ENCODE results near the gene LINGO3.

DNA sequence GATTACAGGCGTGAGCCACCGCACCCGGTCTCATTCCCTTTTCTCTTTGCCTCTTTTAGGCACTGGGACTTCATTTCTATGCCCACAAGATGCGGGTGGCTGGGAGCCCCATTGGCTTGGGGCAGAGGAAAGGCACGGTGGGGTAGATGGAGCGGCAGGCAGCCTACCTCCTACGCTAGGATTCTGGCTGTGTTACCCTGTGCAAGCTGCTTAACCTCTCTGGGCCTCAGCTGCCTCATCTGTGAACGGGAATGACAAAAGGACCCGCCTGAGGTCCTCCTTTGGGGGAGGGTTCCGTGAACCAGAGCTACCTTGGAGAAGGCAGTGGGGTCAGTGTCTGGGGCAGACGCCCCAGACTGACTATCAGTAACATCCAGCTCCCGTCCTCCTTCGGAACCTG, 9.3 kb upstream of the LINGO3 start:
- no peak for TF ChIP-seq KDM1A (IDR thresholded peaks at IDR 0.05; ENCODE audit: borderline replicate concordance, low read length)
- TF ChIP-seq BCL11A (IDR thresholded peaks at IDR 0.05; ENCODE audit: low read depth in 2 of 2, low read length in 2 of 2) = no peak
- no peak for TF ChIP-seq SIN3A (conservative IDR thresholded peaks at IDR 0.05 in 1 of 2, IDR thresholded peaks at IDR 0.05 in 1 of 2; ENCODE audit: low read depth in 1 of 2, low read length in 2 of 2)
- no peak for TF ChIP-seq BRCA1 (IDR thresholded peaks at IDR 0.05; ENCODE audit: low read depth, low read length)
- TF ChIP-seq CEBPB (IDR thresholded peaks at IDR 0.05; ENCODE audit: low read depth, low read length) = no peak
- TF ChIP-seq, protein P1, sequence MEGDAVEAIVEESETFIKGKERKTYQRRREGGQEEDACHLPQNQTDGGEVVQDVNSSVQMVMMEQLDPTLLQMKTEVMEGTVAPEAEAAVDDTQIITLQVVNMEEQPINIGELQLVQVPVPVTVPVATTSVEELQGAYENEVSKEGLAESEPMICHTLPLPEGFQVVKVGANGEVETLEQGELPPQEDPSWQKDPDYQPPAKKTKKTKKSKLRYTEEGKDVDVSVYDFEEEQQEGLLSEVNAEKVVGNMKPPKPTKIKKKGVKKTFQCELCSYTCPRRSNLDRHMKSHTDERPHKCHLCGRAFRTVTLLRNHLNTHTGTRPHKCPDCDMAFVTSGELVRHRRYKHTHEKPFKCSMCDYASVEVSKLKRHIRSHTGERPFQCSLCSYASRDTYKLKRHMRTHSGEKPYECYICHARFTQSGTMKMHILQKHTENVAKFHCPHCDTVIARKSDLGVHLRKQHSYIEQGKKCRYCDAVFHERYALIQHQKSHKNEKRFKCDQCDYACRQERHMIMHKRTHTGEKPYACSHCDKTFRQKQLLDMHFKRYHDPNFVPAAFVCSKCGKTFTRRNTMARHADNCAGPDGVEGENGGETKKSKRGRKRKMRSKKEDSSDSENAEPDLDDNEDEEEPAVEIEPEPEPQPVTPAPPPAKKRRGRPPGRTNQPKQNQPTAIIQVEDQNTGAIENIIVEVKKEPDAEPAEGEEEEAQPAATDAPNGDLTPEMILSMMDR (IDR thresholded peaks at IDR 0.05; ENCODE audit: control extremely low read depth in 1 of 3, insufficient read depth in 1 of 3, low read depth in 1 of 3, low read length in 3 of 3) = no peak
- TF ChIP-seq TBP (IDR thresholded peaks at IDR 0.05; ENCODE audit: low read depth, low read length) = no peak
- no peak for TF ChIP-seq EGR1 (IDR thresholded peaks at IDR 0.05; ENCODE audit: borderline replicate concordance, low read depth, low read length)
- TF ChIP-seq CREB1 (IDR thresholded peaks at IDR 0.05) = no peak
- TF ChIP-seq TAF1 (IDR thresholded peaks at IDR 0.05; ENCODE audit: low read depth, low read length) = no peak
- TF ChIP-seq, protein P2, sequence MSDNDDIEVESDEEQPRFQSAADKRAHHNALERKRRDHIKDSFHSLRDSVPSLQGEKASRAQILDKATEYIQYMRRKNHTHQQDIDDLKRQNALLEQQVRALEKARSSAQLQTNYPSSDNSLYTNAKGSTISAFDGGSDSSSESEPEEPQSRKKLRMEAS (IDR thresholded peaks at IDR 0.05) = no peak
- TF ChIP-seq, protein P3, sequence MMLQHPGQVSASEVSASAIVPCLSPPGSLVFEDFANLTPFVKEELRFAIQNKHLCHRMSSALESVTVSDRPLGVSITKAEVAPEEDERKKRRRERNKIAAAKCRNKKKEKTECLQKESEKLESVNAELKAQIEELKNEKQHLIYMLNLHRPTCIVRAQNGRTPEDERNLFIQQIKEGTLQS (IDR thresholded peaks at IDR 0.05; ENCODE audit: insufficient read depth, low read depth, low read length) = no peak
- no peak for TF ChIP-seq MAFK (IDR thresholded peaks at IDR 0.05; ENCODE audit: low read depth, low read length)
- TF ChIP-seq, protein P4, sequence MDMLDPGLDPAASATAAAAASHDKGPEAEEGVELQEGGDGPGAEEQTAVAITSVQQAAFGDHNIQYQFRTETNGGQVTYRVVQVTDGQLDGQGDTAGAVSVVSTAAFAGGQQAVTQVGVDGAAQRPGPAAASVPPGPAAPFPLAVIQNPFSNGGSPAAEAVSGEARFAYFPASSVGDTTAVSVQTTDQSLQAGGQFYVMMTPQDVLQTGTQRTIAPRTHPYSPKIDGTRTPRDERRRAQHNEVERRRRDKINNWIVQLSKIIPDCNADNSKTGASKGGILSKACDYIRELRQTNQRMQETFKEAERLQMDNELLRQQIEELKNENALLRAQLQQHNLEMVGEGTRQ (IDR thresholded peaks at IDR 0.05; ENCODE audit: low read length) = no peak
